GM21825 (cell line): ENCODE measurements around the gene ARHGEF37.
A peak's percentile ranks its signal among the peaks of the same experiment; 100 is the strongest.

Experiments
- ATAC-seq: cut with Tn5 transposase; IDR thresholded peaks from one replicate; pipeline ENCODE4 v1.9.1; 2021; ENCODE audit warnings: mild to moderate bottlenecking, moderate library complexity; ENCODE audit not compliant: unreplicated experiment

Gene ARHGEF37

GRCh38 chr5:149598966-149599365 is 17.7 kb downstream of the ARHGEF37 start:
- no peak for ATAC-seq

GRCh38 chr5:149599375-149599774 is 18.1 kb downstream of the ARHGEF37 start:
- no peak for ATAC-seq

- ATAC-seq: no peak
Observed at GRCh38 chr5:149600932-149601331, 19.6 kb downstream of the ARHGEF37 start.

GRCh38 chr5:149603210-149603609 is 21.9 kb downstream of the ARHGEF37 start:
- no peak for ATAC-seq

- no peak for ATAC-seq
Observed at GRCh38 chr5:149603920-149604319, 22.6 kb downstream of the ARHGEF37 start.

- ATAC-seq: no peak
Observed at GRCh38 chr5:149604321-149604720, 23.0 kb downstream of the ARHGEF37 start.

- ATAC-seq: no peak
Observed at GRCh38 chr5:149605354-149605997, 24.2 kb downstream of the ARHGEF37 start.

- ATAC-seq: peak; percentile 94
Observed at GRCh38 chr5:149605998-149606724, 24.9 kb downstream of the ARHGEF37 start.

GRCh38 chr5:149608936-149609545 is 27.7 kb downstream of the ARHGEF37 start:
- no peak for ATAC-seq

GRCh38 chr5:149609640-149610219 is 28.4 kb downstream of the ARHGEF37 start:
- ATAC-seq: no peak

- ATAC-seq: no peak
Observed at GRCh38 chr5:149610589-149611255, 29.4 kb downstream of the ARHGEF37 start.

- no peak for ATAC-seq
Observed at GRCh38 chr5:149611326-149611725, 30.0 kb downstream of the ARHGEF37 start.

GRCh38 chr5:149614034-149614907 is 33.0 kb downstream of the ARHGEF37 start:
- ATAC-seq: no peak

- no peak for ATAC-seq
Observed at GRCh38 chr5:149615976-149616375, 34.7 kb downstream of the ARHGEF37 start.

GRCh38 chr5:149616727-149617285 is 35.5 kb downstream of the ARHGEF37 start:
- ATAC-seq: peak; percentile 65

GRCh38 chr5:149617760-149618306 is 36.5 kb downstream of the ARHGEF37 start:
- peak; percentile 36 for ATAC-seq

GRCh38 chr5:149618581-149619248 is 37.4 kb downstream of the ARHGEF37 start:
- ATAC-seq: peak; percentile 49

- no peak for ATAC-seq
Observed at GRCh38 chr5:149621415-149622098, 40.3 kb downstream of the ARHGEF37 start.
